PC-3 (cell line): ENCODE data around the gene CELA3A. TPM values are rescaled to one million over a fixed set of nuclear protein-coding genes. Genes with fewer than 3 reads are reported as not detected.
"Not testable (repeated sequence)": the region's sequence is repeated elsewhere in the genome, so short reads cannot be mapped to it uniquely, and the experiment has no call there.

Source experiments
- ATAC-seq: fragments of 200-7000 bp; cut with Tn5 transposase; 2 replicates; pipeline ENCODE4 v1.9.1; 2020; ENCODE audit warnings: mild to moderate bottlenecking, moderate library complexity
- BruUV-seq: library from RNA; stranded (reverse); fragments of 400-500 nt; replicated peaks from 2 replicates; lab custom pipeline; 2021; lab: Mats Ljungman, UMichigan
- CTCF ChIA-PET: fragments of 300-600 bp; sonication (Branson Sonifier 250); formaldehyde crosslinking; loops from one replicate; lab custom pipeline; 2022; ENCODE audit warnings: antibody characterized with exemption; lab: Charles Lee
- POLR2A ChIA-PET: fragments of 300-600 bp; sonication (Branson Sonifier 250); formaldehyde crosslinking; loops from one replicate; lab custom pipeline; 2022; ENCODE audit warnings: antibody characterized with exemption; ENCODE audit not compliant: unreplicated experiment; lab: Charles Lee
- DNase-seq: peaks from one replicate; pipeline ENCODE4 v3.0.0-alpha.2; 2015
- H2AFZ ChIP-seq: fragments of 300-600 bp; sonication (generic); 2 replicates; pipeline ENCODE4 v1.6.0; 2016; ENCODE audit warnings: antibody characterized with exemption, low read length
- H3F3A ChIP-seq: fragments of 300-600 bp; sonication (generic); one replicate; pipeline ENCODE4 v1.6.0; 2017; ENCODE audit warnings: antibody characterized with exemption, low read length, control low read depth, mild to moderate bottlenecking; ENCODE audit not compliant: unreplicated experiment
- H3K27ac ChIP-seq: fragments of 300-600 bp; sonication (generic); 2 replicates; pipeline ENCODE4 v1.5.1; 2016; ENCODE audit warnings: mild to moderate bottlenecking, low read length
- H3K27me3 ChIP-seq: fragments of 300-600 bp; sonication (generic); 2 replicates; pipeline ENCODE4 v1.6.1; 2016; ENCODE audit warnings: low read length, mixed read lengths
- H3K36me3 ChIP-seq: fragments of 300-600 bp; sonication (generic); 2 replicates; pipeline ENCODE4 v1.6.1; 2016; ENCODE audit warnings: low read depth, mixed run types, low read length, mixed read lengths
- H3K4me1 ChIP-seq: fragments of 300-600 bp; sonication (generic); 2 replicates; pipeline ENCODE4 v1.5.1; 2016; ENCODE audit warnings: low read length; ENCODE audit not compliant: insufficient read depth
- H3K4me2 ChIP-seq: fragments of 300-600 bp; sonication (generic); 2 replicates; pipeline ENCODE4 v1.6.0; 2016; ENCODE audit warnings: low read length
- H3K4me3 ChIP-seq: fragments of 300-600 bp; sonication (generic); 2 replicates; pipeline ENCODE4 v1.5.1; 2016; ENCODE audit warnings: mild to moderate bottlenecking, low read length, mixed read lengths
- H3K79me2 ChIP-seq: fragments of 300-600 bp; sonication (generic); 2 replicates; pipeline ENCODE4 v1.6.1; 2017; ENCODE audit warnings: low read length, mixed read lengths
- H3K9ac ChIP-seq: fragments of 300-600 bp; sonication (generic); 2 replicates; pipeline ENCODE4 v1.6.0; 2016; ENCODE audit warnings: mild to moderate bottlenecking, low read length
- H3K9me2 ChIP-seq: fragments of 300-600 bp; sonication (generic); replicated peaks from 2 replicates; pipeline ENCODE4 v1.6.1; 2016; ENCODE audit warnings: mixed run types, low read length, mixed read lengths
- H3K9me3 ChIP-seq: fragments of 300-600 bp; sonication (generic); 2 replicates; pipeline ENCODE4 v1.6.1; 2016; ENCODE audit warnings: low read length, mixed read lengths
- H4K20me1 ChIP-seq: fragments of 300-600 bp; sonication (generic); 2 replicates; pipeline ENCODE4 v1.6.1; 2016; ENCODE audit warnings: low read length, mixed read lengths
- intact Hi-C: fragments of 100-400 bp; cut with micrococcal nuclease; formaldehyde crosslinking; loops from 2 replicates; pipeline ENCODE4 v1.9.0; 2023
- total RNA-seq: library from RNA; depleted of rRNA; stranded (reverse); fragments of >200 nt; gene quantifications from 2 replicates; pipeline ENCODE4 v1.2.3, GENCODE V29; 2014

The CELA3A gene
- total RNA-seq, 1 experiment from 2014 or later = not detected

DNA sequence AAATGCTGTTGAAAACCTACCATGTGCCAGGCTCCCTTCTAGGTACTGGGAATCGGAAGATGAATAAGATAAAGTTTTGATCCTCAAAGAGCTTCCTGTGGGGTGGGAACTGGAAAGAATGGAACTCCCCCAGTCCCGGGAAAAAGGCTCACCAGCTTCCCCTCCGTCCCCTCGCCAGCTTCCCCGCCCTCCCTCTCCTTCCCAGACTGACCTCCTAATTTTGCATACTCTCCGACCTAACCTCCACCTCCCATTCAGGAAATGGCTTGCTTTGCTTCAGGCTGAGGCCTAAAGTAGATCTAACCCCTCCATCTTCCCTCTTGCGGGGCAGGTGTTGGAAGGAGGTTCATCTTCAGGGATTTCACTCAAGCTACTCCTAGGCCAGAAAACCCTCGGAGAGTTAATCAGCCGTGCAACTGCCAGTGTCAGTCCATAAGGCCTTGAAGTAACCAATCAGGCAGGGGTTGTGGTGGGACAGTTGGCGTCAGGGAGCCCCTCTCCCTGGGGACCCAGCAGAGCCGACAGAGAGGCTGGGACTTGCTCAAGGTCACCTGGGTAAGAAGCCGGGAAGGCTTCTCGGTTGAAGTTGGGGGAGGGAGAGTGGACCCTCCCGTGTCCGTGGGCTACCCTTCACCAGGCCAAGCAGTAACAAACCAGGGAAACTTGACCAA lies 2.7 kb upstream of the CELA3A start:
- Histone ChIP-seq H3K4me1 (peaks cover 13% of the 10 kb centered on the region; the same call in 1 of the 2 replicates), H3K9ac (peak overlapping the region; percentile 33; the same call in 1 of the 2 replicates), H3K27ac (peak overlapping the region; percentile 91)
- H3K9me2 ChIP-seq, H3K36me3 ChIP-seq, POLR2A ChIA-PET, H3K9me3 ChIP-seq, DNase-seq, CTCF ChIA-PET, H3K27me3 ChIP-seq, intact Hi-C loops, ATAC-seq, H3K79me2 ChIP-seq, H4K20me1 ChIP-seq, H3K4me3 ChIP-seq, H3F3A ChIP-seq, H2AFZ ChIP-seq, BruUV-seq, H3K4me2 ChIP-seq: not testable (repeated sequence)

DNA sequence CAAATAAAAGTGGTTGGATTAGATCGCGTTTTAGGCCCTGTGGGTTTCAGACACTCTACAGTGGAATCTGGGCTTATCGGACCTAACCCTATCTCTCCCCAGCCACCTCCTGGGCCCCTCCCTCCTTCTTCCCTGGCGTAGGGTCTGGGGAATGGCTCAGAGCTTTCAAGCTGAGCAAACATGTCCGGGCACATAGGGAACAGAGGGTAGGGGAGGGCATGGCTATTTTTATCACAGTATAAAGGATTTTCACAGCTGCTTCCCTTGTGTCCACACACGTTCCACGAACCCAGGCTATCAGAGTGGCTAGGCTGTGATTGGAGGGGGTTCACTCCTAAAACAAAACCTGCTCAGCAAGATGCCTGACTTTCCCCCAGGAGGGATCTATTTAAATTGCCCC lies 1.8 kb upstream of the CELA3A start:
- POLR2A ChIA-PET, H2AFZ ChIP-seq, H3K27ac ChIP-seq, H3K4me3 ChIP-seq, intact Hi-C loops, H3K79me2 ChIP-seq, CTCF ChIA-PET, H3K36me3 ChIP-seq, DNase-seq, BruUV-seq, H3F3A ChIP-seq, H3K27me3 ChIP-seq, H4K20me1 ChIP-seq, H3K9me2 ChIP-seq, H3K9ac ChIP-seq, H3K4me2 ChIP-seq, H3K9me3 ChIP-seq, ATAC-seq: not testable (repeated sequence)
- peaks cover 13% of the 10 kb centered on the region; the same call in 1 of the 2 replicates for H3K4me1 ChIP-seq

DNA sequence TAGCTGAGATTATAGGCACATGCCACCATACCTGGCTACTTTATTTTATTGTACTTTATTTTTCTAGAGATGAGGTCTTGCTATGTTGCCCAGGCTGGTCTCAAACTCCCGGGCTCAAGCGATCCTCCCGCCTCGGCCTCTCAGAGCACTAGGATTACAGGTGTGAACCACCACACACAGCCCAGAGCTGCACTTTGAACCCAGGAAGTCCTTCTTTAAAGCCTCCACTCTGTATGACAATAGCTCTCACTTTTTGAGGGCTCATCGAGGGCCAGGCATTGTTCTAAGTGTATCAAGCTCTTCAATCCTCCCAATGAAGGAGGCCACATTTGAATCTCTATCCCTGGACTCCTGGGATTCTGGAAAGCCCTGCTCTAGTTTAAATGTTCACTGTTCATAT lies 1.0 kb downstream of the CELA3A start:
- H3F3A ChIP-seq, DNase-seq, H3K4me1 ChIP-seq, H3K9me2 ChIP-seq, POLR2A ChIA-PET, ATAC-seq, intact Hi-C loops, H3K4me2 ChIP-seq, H3K4me3 ChIP-seq, H3K27ac ChIP-seq, H3K79me2 ChIP-seq, H2AFZ ChIP-seq, H3K27me3 ChIP-seq, BruUV-seq, H4K20me1 ChIP-seq, H3K9me3 ChIP-seq, CTCF ChIA-PET, H3K9ac ChIP-seq, H3K36me3 ChIP-seq: not testable (repeated sequence)

DNA sequence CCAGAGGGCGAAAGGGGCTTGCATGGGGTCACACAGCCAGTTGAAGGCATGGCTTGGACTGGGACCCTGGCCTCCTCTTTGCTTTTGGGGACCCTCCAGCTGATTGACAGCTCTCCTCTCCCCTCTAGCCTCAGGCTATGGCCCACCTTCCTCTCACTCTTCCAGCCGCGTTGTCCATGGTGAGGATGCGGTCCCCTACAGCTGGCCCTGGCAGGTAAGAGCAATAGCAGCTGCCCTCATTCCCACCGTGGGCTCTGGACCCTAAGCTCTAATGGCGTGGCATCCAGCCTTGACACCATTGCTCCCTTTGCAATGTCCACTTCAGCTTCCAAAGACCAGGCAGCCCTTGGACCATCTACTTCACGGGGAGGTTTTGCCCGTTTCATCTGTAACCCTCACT lies 1.4 kb downstream of the CELA3A start:
- H3K9me2 ChIP-seq, H3K4me3 ChIP-seq, H3K79me2 ChIP-seq, H3K4me2 ChIP-seq, intact Hi-C loops, H3K4me1 ChIP-seq, H3K27me3 ChIP-seq, H2AFZ ChIP-seq, H3F3A ChIP-seq, ATAC-seq, CTCF ChIA-PET, H3K9ac ChIP-seq, H3K27ac ChIP-seq, H4K20me1 ChIP-seq, H3K9me3 ChIP-seq, POLR2A ChIA-PET, H3K36me3 ChIP-seq, BruUV-seq, DNase-seq: not testable (repeated sequence)

DNA sequence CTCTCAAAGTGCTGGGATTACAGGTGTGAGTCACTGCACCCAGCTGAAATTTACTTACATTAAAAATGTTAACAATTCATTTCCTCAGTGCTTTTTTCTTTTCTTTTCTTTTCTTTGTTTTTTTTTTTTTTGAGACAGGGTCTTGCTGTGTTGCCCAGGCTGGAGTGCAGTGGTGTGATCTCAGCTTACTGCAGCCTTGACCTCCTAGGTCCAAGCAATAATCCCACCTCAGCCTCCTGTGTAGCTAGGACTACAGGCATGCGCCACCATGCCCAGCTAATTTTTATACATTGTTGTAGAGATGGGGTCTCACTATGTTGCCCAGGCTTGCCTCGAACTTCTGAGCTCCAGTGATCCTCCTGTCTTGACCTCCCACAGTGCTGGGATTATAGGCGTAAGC lies 2.5 kb downstream of the CELA3A start:
- not testable (repeated sequence) for BruUV-seq
- CTCF ChIA-PET = interaction anchor here (0.7 kb wide), 1 partner anchor 88 kb away, joined by 3 read pairs; no protein-coding TSS in a partner anchor

More for the DNA sequence above, 2.5 kb downstream of the CELA3A start:
- ATAC-seq, H3F3A ChIP-seq, H2AFZ ChIP-seq, H3K4me1 ChIP-seq, intact Hi-C loops, H3K27ac ChIP-seq, H3K79me2 ChIP-seq, H3K27me3 ChIP-seq, H3K4me3 ChIP-seq, H3K9me2 ChIP-seq, DNase-seq, H3K36me3 ChIP-seq, POLR2A ChIA-PET, H3K9me3 ChIP-seq, H4K20me1 ChIP-seq, H3K4me2 ChIP-seq, H3K9ac ChIP-seq: not testable (repeated sequence)
